Neural crest cell (in vitro differentiated cells): ENCODE data around the gene CFAP141. TPM values are rescaled to one million over a fixed set of nuclear protein-coding genes. Genes with fewer than 3 reads are reported as not detected.
A peak's percentile ranks its signal among the peaks of the same experiment; 100 is the strongest.

ENCODE experiments used
- DNase-seq: peaks from one replicate; pipeline ENCODE4 v3.0.0; 2021; ENCODE audit warnings: low read depth, mixed read lengths, low spot score
- H3K27ac Mint-ChIP-seq: one replicate; pipeline ENCODE4 v1.8.0; 2021; ENCODE audit warnings: mild to moderate bottlenecking, mixed read lengths; ENCODE audit not compliant: unreplicated experiment
- H3K27me3 Mint-ChIP-seq: 2 replicates; pipeline ENCODE4 v1.8.0; 2021; ENCODE audit warnings: low read depth, mild to moderate bottlenecking, mixed read lengths
- H3K36me3 Mint-ChIP-seq: 2 replicates; pipeline ENCODE4 v1.8.0; 2021; ENCODE audit warnings: low read depth, mild to moderate bottlenecking, mixed read lengths
- H3K4me1 Mint-ChIP-seq: 2 replicates; pipeline ENCODE4 v1.8.0; 2021; ENCODE audit warnings: mixed read lengths
- H3K4me3 Mint-ChIP-seq: one replicate; pipeline ENCODE4 v1.8.0; 2021; ENCODE audit warnings: mild to moderate bottlenecking, mixed read lengths
- H3K9me3 Mint-ChIP-seq: 2 replicates; pipeline ENCODE4 v1.8.0; 2021; ENCODE audit warnings: mixed read lengths
- CTCF ChIP-seq: fragments of 200-600 bp; sonication (generic); conservative IDR thresholded peaks from 2 replicates; pipeline ENCODE4 v1.5.0; 2021; ENCODE audit warnings: antibody characterized with exemption, mild to moderate bottlenecking
- total RNA-seq: library from RNA; stranded (reverse); gene quantifications from 2 replicates; pipeline ENCODE4 v1.2.1, GENCODE V29; 2021

The CFAP141 gene
- total RNA-seq, 1 donor from 2014 or later = not detected

GRCh38 chr1:154223621-154224020 is 17.5 kb upstream of the CFAP141 start:
- H3K4me3 Mint-ChIP-seq = peak overlapping the region; percentile 96
- H3K27ac Mint-ChIP-seq = no peak overlapping the region
- TF ChIP-seq CTCF = no peak
- H3K9me3 Mint-ChIP-seq = no peaks in the 10 kb centered on the region
- no peak for DNase-seq
- no peaks in the 10 kb centered on the region for H3K27me3 Mint-ChIP-seq
- H3K4me1 Mint-ChIP-seq = peaks cover 51% of the 10 kb centered on the region
- peaks cover 17% of the 10 kb centered on the region for H3K36me3 Mint-ChIP-seq

GRCh38 chr1:154222918-154223317 is 16.8 kb upstream of the CFAP141 start:
- H3K4me3 Mint-ChIP-seq = peak overlapping the region; percentile 96
- H3K27me3 Mint-ChIP-seq = no peaks in the 10 kb centered on the region
- no peaks in the 10 kb centered on the region for H3K9me3 Mint-ChIP-seq
- peaks cover 58% of the 10 kb centered on the region for H3K4me1 Mint-ChIP-seq
- no peak overlapping the region for H3K27ac Mint-ChIP-seq
- no peak for TF ChIP-seq CTCF
- peaks cover 22% of the 10 kb centered on the region for H3K36me3 Mint-ChIP-seq
- no peak for DNase-seq

- H3K27me3 Mint-ChIP-seq = no peaks in the 10 kb centered on the region
- H3K36me3 Mint-ChIP-seq = peaks cover 23% of the 10 kb centered on the region
- no peak for DNase-seq
- H3K27ac Mint-ChIP-seq = peak overlapping the region; percentile 44
- no peaks in the 10 kb centered on the region for H3K9me3 Mint-ChIP-seq
- TF ChIP-seq CTCF = no peak
- peak overlapping the region; percentile 96 for H3K4me3 Mint-ChIP-seq
- peaks cover 62% of the 10 kb centered on the region for H3K4me1 Mint-ChIP-seq
These were observed 16.4 kb upstream of the CFAP141 start for GRCh38 chr1:154222518-154222917.

GRCh38 chr1:154221278-154222001 is 15.3 kb upstream of the CFAP141 start:
- H3K4me3 Mint-ChIP-seq = peak overlapping the region; percentile 96
- TF ChIP-seq CTCF = no peak
- H3K36me3 Mint-ChIP-seq = peaks cover 24% of the 10 kb centered on the region
- H3K9me3 Mint-ChIP-seq = no peaks in the 10 kb centered on the region
- no peaks in the 10 kb centered on the region for H3K27me3 Mint-ChIP-seq
- peak overlapping the region; percentile 98 for H3K27ac Mint-ChIP-seq
- DNase-seq = peak; percentile 38
- H3K4me1 Mint-ChIP-seq = peaks cover 67% of the 10 kb centered on the region

GRCh38 chr1:154220970-154221277 is 14.8 kb upstream of the CFAP141 start:
- H3K27ac Mint-ChIP-seq = peak overlapping the region; percentile 99

More at GRCh38 chr1:154220970-154221277, 14.8 kb upstream of the CFAP141 start:
- Mint-ChIP-seq H3K9me3 (no peaks in the 10 kb centered on the region), H3K4me3 (peak overlapping the region; percentile 96), H3K36me3 (peaks cover 24% of the 10 kb centered on the region), H3K27me3 (no peaks in the 10 kb centered on the region), H3K4me1 (peaks cover 67% of the 10 kb centered on the region)
- TF ChIP-seq CTCF = no peak
- DNase-seq = no peak
